SJSA1 (cell line): Measurements from ENCODE around the gene PDCD4. TPM values are rescaled to one million over a fixed set of nuclear protein-coding genes. Genes with fewer than 3 reads are reported as not detected.
"Not testable (repeated sequence)": the region's sequence is repeated elsewhere in the genome, so short reads cannot be mapped to it uniquely, and the experiment has no call there.

Experiments used
- DNase-seq, 2 experiments: peaks; one replicate each; pipeline ENCODE4 v3.0.0-alpha.2; 2015 to 2020; ENCODE audit warnings: low spot score in 2 of 2, low read depth in 1 of 2
- H3K27ac ChIP-seq: fragments of 250-450 bp; sonication (Bioruptor Pico); 2 replicates; pipeline ENCODE4 v1.5.1; 2020; ENCODE audit warnings: mild to moderate bottlenecking, moderate library complexity
- H3K27me3 ChIP-seq: fragments of 250-450 bp; sonication (Bioruptor Pico); replicated peaks from 2 replicates; pipeline ENCODE4 v1.5.1; 2020; ENCODE audit warnings: mild to moderate bottlenecking, moderate library complexity
- H3K36me3 ChIP-seq: fragments of 250-450 bp; sonication (Bioruptor Pico); 2 replicates; pipeline ENCODE4 v1.5.1; 2020; ENCODE audit warnings: mild to moderate bottlenecking
- H3K4me1 ChIP-seq: fragments of 250-450 bp; sonication (Bioruptor Pico); replicated peaks from 2 replicates; pipeline ENCODE4 v1.6.1; 2021; ENCODE audit warnings: mild to moderate bottlenecking
- H3K4me3 ChIP-seq: fragments of 250-450 bp; sonication (Bioruptor Pico); 2 replicates; pipeline ENCODE4 v1.5.1; 2020; ENCODE audit warnings: mild to moderate bottlenecking
- H3K9me3 ChIP-seq: fragments of 250-450 bp; sonication (Bioruptor Pico); replicated peaks from 2 replicates; pipeline ENCODE4 v1.5.1; 2020; ENCODE audit warnings: mild to moderate bottlenecking
- total RNA-seq: library from RNA; depleted of rRNA; stranded (reverse); fragments of >200 nt; shearing (Covaris generic); gene quantifications from 2 replicates; pipeline ENCODE4 v1.2.3, GENCODE V29; 2014

Gene PDCD4
- total RNA-seq, 1 experiment from 2014 or later: 21.0 TPM

DNA sequence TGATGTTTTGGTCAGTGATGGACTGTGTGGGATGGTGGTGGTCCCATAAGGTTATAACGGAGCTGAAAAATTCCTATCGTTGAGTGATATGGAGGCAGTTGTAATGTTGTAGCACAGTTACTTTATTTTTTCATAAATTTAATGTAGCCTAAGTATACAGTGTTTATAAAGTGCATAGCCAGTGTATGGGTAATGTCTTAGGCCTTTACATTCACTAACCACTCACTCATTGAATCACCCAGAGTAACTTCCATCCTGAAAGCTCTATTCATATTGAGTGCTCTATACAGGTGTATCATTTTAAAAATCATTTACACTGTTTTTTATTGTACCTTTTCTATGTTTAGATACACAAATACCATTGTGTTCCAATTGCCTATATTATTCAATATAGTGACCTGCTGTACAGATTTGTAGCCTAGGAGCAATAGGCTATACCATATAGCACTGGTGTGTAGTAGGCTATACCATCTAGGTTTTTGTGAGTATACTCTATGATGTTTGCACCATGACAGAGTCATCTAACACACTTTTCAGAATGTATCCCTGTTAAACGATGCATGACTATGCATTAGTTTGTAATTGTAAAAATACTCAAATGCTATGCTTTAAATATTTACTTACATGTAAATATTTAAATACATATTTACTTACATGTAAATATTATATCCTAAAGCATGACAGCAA lies 21.0 kb downstream of the PDCD4 start:
- 0 out of 2 replicates have a peak, but pooled peaks cover 4% of the 10 kb centered on the region for H3K4me1 ChIP-seq
- no peak for DNase-seq
- no peaks in the 10 kb centered on the region for H3K27me3 ChIP-seq
- H3K9me3 ChIP-seq: no peaks in the 10 kb centered on the region
- H3K36me3 ChIP-seq: peaks cover 6% of the 10 kb centered on the region; the same call in 1 of the 2 replicates
- no peak overlapping the region for H3K4me3 ChIP-seq
- H3K27ac ChIP-seq: no peak overlapping the region

DNA sequence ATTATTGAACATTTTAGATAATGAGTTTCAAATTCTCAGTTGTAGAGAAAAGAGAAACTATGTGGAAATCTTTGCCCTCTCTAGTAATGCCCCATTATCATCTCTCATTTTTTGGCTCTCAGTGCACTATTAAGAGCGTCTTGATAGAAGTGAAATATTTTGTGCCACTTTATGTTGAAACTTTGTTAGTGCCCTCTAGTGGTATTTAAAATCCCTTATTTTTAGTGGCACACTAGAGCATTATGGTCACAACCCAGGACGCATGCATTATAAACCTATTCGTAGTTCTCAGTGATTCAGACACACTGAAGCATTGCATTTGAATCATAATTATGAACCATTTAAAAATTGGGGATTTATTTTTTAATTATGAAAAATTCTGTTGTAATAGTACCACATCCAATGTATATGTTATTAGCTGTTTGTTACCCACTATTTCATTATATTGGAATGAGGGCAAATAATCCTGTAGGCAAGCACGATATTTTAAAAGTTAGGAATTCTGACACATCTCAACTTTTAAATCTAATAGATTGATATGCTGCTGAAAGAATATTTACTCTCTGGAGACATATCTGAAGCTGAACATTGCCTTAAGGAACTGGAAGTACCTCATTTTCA lies 21.9 kb downstream of the PDCD4 start:
- peaks cover 6% of the 10 kb centered on the region; the same call in 1 of the 2 replicates for H3K36me3 ChIP-seq
- DNase-seq: peak in 1 of 2 experiments; percentile 47
- 0 out of 2 replicates have a peak, but pooled peaks cover 9% of the 10 kb centered on the region for H3K4me1 ChIP-seq
- no peak overlapping the region for H3K4me3 ChIP-seq
- no peaks in the 10 kb centered on the region for H3K9me3 ChIP-seq
- H3K27me3 ChIP-seq: no peaks in the 10 kb centered on the region
- no peak overlapping the region for H3K27ac ChIP-seq

DNA sequence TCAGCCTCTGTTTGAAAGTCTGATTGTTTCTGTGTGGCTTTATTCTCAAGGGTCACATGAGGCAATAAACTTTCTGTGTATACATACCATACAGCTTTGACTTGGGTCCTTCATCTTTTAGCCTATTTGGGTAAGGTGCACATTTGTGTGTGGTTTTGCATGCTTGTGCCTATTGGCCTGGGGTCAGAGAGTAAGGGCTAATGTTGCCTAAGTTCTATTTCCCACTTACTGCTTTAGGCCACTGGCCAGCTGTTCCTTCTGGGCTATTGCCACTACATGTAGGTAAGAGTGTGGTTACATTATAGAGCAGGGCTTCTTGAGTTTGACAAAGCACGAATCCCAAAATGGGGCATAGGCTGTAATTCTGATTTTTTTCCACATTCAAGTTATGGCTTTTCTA lies 25.5 kb downstream of the PDCD4 start:
- peaks cover 11% of the 10 kb centered on the region for H3K36me3 ChIP-seq
- no peak overlapping the region for H3K4me3 ChIP-seq
- DNase-seq: no peak
- 0 out of 2 replicates have a peak, but pooled peaks cover 9% of the 10 kb centered on the region for H3K4me1 ChIP-seq
- no peak overlapping the region for H3K27ac ChIP-seq
- H3K9me3 ChIP-seq: no peaks in the 10 kb centered on the region
- no peaks in the 10 kb centered on the region for H3K27me3 ChIP-seq

GRCh38 chr10:110898391-110898790 lies 26.7 kb downstream of the PDCD4 start:
- no peak overlapping the region for H3K4me3 ChIP-seq
- no peaks in the 10 kb centered on the region for H3K9me3 ChIP-seq
- no peaks in the 10 kb centered on the region for H3K27me3 ChIP-seq
- no peak for DNase-seq
- peaks cover 11% of the 10 kb centered on the region for H3K36me3 ChIP-seq
- H3K27ac ChIP-seq: no peak overlapping the region
- peaks cover 14% of the 10 kb centered on the region; the same call in 1 of the 2 replicates for H3K4me1 ChIP-seq

DNA sequence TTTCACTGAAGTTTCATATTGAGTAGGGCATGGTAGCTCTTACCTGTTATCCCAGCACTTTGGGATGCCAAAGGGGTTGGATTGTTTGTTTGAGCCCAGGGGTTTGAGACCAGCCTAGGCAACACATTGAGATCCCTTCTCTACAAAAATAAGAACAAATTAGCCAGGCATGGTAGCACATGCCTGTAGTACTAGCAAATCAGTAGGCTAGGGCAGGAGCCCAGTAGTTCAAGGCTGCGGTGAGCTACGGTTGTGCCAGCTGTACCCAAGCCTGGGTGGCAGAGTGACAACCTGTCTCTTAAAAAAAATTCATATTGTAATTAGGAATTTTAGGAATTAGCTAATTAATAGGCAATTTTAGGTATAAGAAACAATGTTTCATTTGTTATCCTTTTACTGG lies 29.3 kb downstream of the PDCD4 start:
- H3K27me3 ChIP-seq: no peaks in the 10 kb centered on the region
- H3K4me1 ChIP-seq: peaks cover 18% of the 10 kb centered on the region; the same call in 1 of the 2 replicates
- no peak for DNase-seq
- peaks cover 11% of the 10 kb centered on the region for H3K36me3 ChIP-seq
- H3K27ac ChIP-seq: no peak overlapping the region
- H3K9me3 ChIP-seq: no peaks in the 10 kb centered on the region
- H3K4me3 ChIP-seq: no peak overlapping the region

- H3K27ac ChIP-seq: no peak overlapping the region
- H3K36me3 ChIP-seq: peaks cover 8% of the 10 kb centered on the region
- peaks cover 16% of the 10 kb centered on the region; the same call in 1 of the 2 replicates for H3K4me1 ChIP-seq
- no peak for DNase-seq
- no peaks in the 10 kb centered on the region for H3K9me3 ChIP-seq
- no peak overlapping the region for H3K4me3 ChIP-seq
- no peaks in the 10 kb centered on the region for H3K27me3 ChIP-seq
Measured at GRCh38 chr10:110901954-110902819, 30.5 kb downstream of the PDCD4 start.

DNA sequence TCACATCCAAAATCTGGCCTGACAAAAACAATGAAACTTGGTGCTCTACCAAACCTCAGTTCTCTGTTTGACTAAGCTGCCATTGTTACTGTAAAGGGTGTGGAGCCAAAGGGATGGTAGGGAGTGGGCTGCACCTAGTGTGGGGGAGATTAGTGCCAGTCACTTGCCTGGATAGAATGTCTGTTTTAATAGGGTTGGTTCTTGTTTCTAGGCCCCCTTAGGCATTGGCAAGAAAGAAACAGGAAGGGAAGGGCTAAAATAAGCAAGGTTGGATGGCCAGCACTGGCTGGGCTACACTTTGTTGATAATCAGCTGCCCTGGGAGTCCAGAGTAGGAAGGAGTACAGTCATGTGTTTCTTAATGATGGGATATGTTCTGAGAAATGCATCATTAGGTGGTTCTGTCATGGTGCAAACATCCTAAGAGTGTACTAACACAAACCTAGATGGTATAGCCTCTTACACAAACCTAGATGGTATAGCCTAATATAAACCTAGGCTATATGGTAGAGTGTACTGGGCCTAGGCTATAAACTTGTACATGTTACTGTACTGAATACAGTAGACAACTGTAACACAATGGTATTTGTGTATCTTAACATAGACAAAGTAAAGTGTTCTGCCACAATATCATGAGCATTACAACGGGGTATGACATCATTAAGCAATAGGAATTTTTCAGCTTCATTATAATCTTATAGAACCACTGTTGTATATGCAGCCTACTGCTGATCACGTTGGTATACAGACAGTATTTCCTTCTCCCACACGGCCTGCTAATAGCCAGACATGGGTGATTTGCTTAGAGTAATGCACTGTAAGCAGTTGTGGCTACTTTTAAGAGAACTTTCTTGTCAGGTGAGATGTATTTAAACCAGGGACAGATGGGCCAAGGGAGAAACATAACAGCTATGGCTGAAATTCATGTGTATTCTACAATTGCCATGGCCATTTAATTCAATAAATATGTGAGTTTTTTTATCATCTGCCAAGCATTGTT lies 31.9 kb downstream of the PDCD4 start:
- Histone ChIP-seq H3K9me3 (no peaks in the 10 kb centered on the region), H3K4me1 (peaks cover 9% of the 10 kb centered on the region; the same call in 1 of the 2 replicates), H3K27ac (no peak overlapping the region), H3K36me3 (peaks cover 6% of the 10 kb centered on the region), H3K27me3 (no peaks in the 10 kb centered on the region), H3K4me3 (no peak overlapping the region)
- no peak for DNase-seq

DNA sequence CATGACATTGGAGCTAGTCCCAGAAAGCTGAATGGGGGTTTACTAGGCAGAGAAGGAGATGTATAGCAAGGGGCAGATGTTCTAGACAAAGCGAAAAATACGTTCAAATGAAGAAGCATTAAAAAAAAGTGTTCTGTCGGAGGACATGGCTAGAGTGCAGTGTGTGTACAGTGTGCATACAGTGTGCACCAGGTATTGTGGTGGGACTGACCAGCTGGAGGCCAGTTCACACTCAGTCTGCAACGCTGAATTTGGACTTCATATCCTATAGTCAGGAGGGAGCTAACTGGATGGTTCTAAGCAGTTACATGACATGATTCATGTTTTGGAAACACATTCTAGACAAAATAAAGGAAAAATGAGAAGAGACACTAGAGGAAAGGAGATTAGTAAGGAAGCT lies 38.4 kb downstream of the PDCD4 start:
- H3K9me3 ChIP-seq: no peaks in the 10 kb centered on the region
- no peak overlapping the region for H3K4me3 ChIP-seq
- H3K27ac ChIP-seq: no peak overlapping the region
- 0 out of 2 replicates have a peak, but pooled peaks cover 3% of the 10 kb centered on the region for H3K36me3 ChIP-seq
- H3K4me1 ChIP-seq: peaks cover 19% of the 10 kb centered on the region
- DNase-seq: no peak
- H3K27me3 ChIP-seq: no peaks in the 10 kb centered on the region

DNA sequence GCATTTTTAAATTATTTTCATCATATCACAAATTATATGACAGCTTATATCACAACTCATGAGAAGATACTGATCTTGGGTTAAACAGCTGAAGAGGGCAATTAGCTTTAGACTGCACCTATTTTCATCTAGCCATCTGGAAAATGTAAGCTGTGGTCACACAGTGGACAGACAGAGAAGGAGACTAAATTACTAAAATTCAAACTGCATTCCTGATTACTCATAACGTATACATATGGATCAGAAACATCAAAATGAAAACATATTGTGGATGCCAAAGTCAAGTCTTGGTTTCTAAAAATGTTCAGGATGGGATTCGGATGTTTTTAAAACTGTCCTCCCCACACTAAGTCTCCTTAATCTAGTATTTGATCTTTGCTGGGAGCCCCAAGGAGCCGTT lies 40.6 kb downstream of the PDCD4 start:
- peak overlapping the region; percentile 44 for H3K27ac ChIP-seq
- no peaks in the 10 kb centered on the region for H3K9me3 ChIP-seq
- peak in 1 of 2 experiments; percentile 71 for DNase-seq
- H3K27me3 ChIP-seq: no peaks in the 10 kb centered on the region
- H3K4me1 ChIP-seq: peaks cover 37% of the 10 kb centered on the region
- no peak overlapping the region for H3K4me3 ChIP-seq
- 0 out of 2 replicates have a peak, but pooled peaks cover 3% of the 10 kb centered on the region for H3K36me3 ChIP-seq

DNA sequence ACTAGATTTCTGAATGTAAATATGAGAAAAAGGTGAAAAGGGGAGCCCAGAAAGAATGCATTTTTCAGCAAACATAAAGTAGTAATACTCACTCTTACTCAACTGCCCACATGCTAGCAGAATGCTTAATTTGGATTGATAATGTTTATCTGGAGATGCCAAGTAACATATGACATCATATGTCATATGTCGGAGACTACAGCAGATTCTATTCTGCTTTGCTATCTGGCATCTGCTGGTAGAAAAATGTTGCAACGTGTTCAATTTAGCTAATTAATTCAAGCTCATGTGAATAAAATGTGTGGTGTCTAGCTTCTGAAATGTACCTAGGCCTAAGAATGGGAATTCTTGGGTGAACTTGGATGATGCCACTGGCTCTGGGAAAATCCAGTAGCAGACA lies 42.7 kb downstream of the PDCD4 start:
- H3K27me3 ChIP-seq: no peaks in the 10 kb centered on the region
- no peaks in the 10 kb centered on the region for H3K9me3 ChIP-seq
- no peak overlapping the region for H3K4me3 ChIP-seq
- DNase-seq: no peak
- peaks cover 44% of the 10 kb centered on the region for H3K4me1 ChIP-seq
- H3K36me3 ChIP-seq: peaks cover 6% of the 10 kb centered on the region; the same call in 1 of the 2 replicates
- H3K27ac ChIP-seq: no peak overlapping the region

GRCh38 chr10:110915035-110915434 lies 43.3 kb downstream of the PDCD4 start:
- peaks cover 6% of the 10 kb centered on the region; the same call in 1 of the 2 replicates for H3K36me3 ChIP-seq
- no peak for DNase-seq
- no peaks in the 10 kb centered on the region for H3K9me3 ChIP-seq
- peaks cover 44% of the 10 kb centered on the region for H3K4me1 ChIP-seq
- no peaks in the 10 kb centered on the region for H3K27me3 ChIP-seq
- H3K27ac ChIP-seq: no peak overlapping the region
- H3K4me3 ChIP-seq: no peak overlapping the region

DNA sequence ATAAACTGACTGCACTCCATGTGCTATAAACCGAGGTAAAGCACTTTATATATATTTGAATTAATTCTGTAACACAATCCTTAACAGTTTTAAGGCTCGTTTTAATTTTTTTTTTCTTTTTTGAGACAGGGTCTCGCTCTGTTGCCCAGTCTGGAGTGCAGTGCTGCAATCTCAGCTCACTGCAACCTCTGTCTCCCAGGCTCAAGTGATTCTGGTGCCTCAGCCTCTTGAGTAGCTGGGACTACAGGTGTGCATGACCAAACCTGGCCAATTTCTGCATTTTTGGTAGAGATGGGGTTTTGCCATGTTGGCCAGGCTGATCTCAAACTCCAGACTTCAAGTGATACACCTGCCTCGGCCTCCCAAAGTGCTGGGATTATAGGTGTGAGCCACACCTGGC lies 43.9 kb downstream of the PDCD4 start:
- H3K27ac ChIP-seq: peak overlapping the region; percentile 100
- H3K9me3 ChIP-seq, H3K4me3 ChIP-seq, DNase-seq, H3K27me3 ChIP-seq, H3K36me3 ChIP-seq: not testable (repeated sequence)
- H3K4me1 ChIP-seq: peaks cover 47% of the 10 kb centered on the region
